Caco-2 (cell line): Measurements from ENCODE around the gene ANGPTL3. TPM values are rescaled to one million over a fixed set of nuclear protein-coding genes. Genes with fewer than 3 reads are reported as not detected.
"Not testable (repeated sequence)": the region's sequence is repeated elsewhere in the genome, so short reads cannot be mapped to it uniquely, and the experiment has no call there.

Source experiments
- Bru-seq: library from RNA; stranded (reverse); fragments of 400-500 nt; gene quantifications from one replicate; lab custom pipeline; 2021; lab: Mats Ljungman, UMichigan
- BruChase-seq, 2 experiments: library from RNA; stranded (reverse); fragments of 400-500 nt; gene quantifications; one replicate each; lab custom pipeline; 2021; lab: Mats Ljungman, UMichigan
- BruUV-seq: library from RNA; stranded (reverse); fragments of 400-500 nt; replicated peaks from 2 replicates; lab custom pipeline; 2021; lab: Mats Ljungman, UMichigan
- CTCF ChIA-PET: fragments of 300-600 bp; sonication (Branson Sonifier 250); formaldehyde crosslinking; loops from one replicate; lab custom pipeline; 2022; ENCODE audit warnings: antibody characterized with exemption; lab: Charles Lee
- POLR2A ChIA-PET: fragments of 300-600 bp; sonication (Branson Sonifier 250); formaldehyde crosslinking; loops from one replicate; lab custom pipeline; 2022; ENCODE audit warnings: antibody characterized with exemption; lab: Charles Lee
- DNase-seq, 2 experiments: peaks; one replicate each; pipeline versions ENCODE4 v3.0.0 to v3.0.0-alpha.2; 2020 to 2022
- H3K27me3 ChIP-seq: replicated peaks from 2 replicates; pipeline ENCODE4 v1.6.0; 2011; ENCODE audit warnings: low read length; ENCODE audit not compliant: control insufficient read depth, insufficient read depth
- H3K36me3 ChIP-seq: 2 replicates; pipeline ENCODE4 v1.5.1; 2011; ENCODE audit warnings: low read length; ENCODE audit not compliant: control insufficient read depth, insufficient read depth
- H3K4me1 ChIP-seq: fragments of 250-450 bp; sonication (Bioruptor Pico); 2 replicates; pipeline ENCODE4 v1.5.1; 2020; ENCODE audit warnings: mild to moderate bottlenecking
- H3K4me3 ChIP-seq: 2 replicates; pipeline ENCODE4 v1.5.1; 2011; ENCODE audit warnings: low read depth, mild to moderate bottlenecking, control low read depth, low read length
- H3K9me3 ChIP-seq: fragments of 250-450 bp; sonication (Bioruptor Pico); 2 replicates; pipeline ENCODE4 v1.5.1; 2020; ENCODE audit warnings: mild to moderate bottlenecking, moderate library complexity
- H3K27ac Mint-ChIP-seq: one replicate; pipeline ENCODE4 v1.8.0; 2022; ENCODE audit warnings: mixed read lengths; ENCODE audit not compliant: unreplicated experiment
- H3K27me3 Mint-ChIP-seq: one replicate; pipeline ENCODE4 v1.8.0; 2022; ENCODE audit warnings: mixed read lengths; ENCODE audit not compliant: insufficient read depth, unreplicated experiment
- H3K36me3 Mint-ChIP-seq: one replicate; pipeline ENCODE4 v1.8.0; 2022; ENCODE audit warnings: mild to moderate bottlenecking, mixed read lengths; ENCODE audit not compliant: insufficient read depth, unreplicated experiment
- H3K4me1 Mint-ChIP-seq: one replicate; pipeline ENCODE4 v1.8.0; 2022; ENCODE audit warnings: low read depth, mixed read lengths; ENCODE audit not compliant: unreplicated experiment
- H3K4me3 Mint-ChIP-seq: one replicate; pipeline ENCODE4 v1.8.0; 2022; ENCODE audit warnings: mild to moderate bottlenecking, moderate library complexity, mixed read lengths; ENCODE audit not compliant: unreplicated experiment
- H3K9me3 Mint-ChIP-seq: one replicate; pipeline ENCODE4 v1.8.0; 2022; ENCODE audit warnings: mixed read lengths; ENCODE audit not compliant: unreplicated experiment
- CTCF ChIP-seq, 2 experiments: fragments of 200-600 bp in 1 of 2; IDR thresholded peaks; 1 replicate in 1 of 2; 2 replicates in 1 of 2; pipeline versions ENCODE4 v1.5.1 to v1.8.0; 2011 to 2022; ENCODE audit warnings: antibody characterized with exemption in 1 of 2, control low read depth in 1 of 2, inconsistent platforms in 1 of 2, low read depth in 1 of 2, low read length in 1 of 2, mild to moderate bottlenecking in 1 of 2, moderate library complexity in 1 of 2; ENCODE audit not compliant: insufficient read depth in 1 of 2, severe bottlenecking in 1 of 2, unreplicated experiment in 1 of 2
- intact Hi-C: fragments of 100-400 bp; cut with micrococcal nuclease; formaldehyde crosslinking; loops from one replicate; pipeline ENCODE4 v1.10.0; 2022; ENCODE audit not compliant: unreplicated experiment
- long read RNA-seq: library from polyadenylated mRNA; stranded (forward); transcript quantifications from one replicate; pipeline ENCODE4 v2.0.0, GENCODE V29; 2022
- total RNA-seq: library from RNA; stranded (reverse); gene quantifications from 2 replicates; pipeline ENCODE4 v1.2.3, GENCODE V29; 2022

Gene ANGPTL3
- total RNA-seq = 0.77 and 0.86 TPM in 2 replicates
- Bru-seq, nascent RNA = percentile 15 among the genes with signal in this experiment
- BruChase-seq, experiment 1, labeled RNA remaining after a 2-hour chase = percentile 28 among the genes with signal in this experiment
- percentile 23 among the genes with signal in this experiment for BruChase-seq, experiment 2, labeled RNA remaining after a 6-hour chase
- long read RNA-seq, partial matches to known transcripts = 1 of 2 reads
- long read RNA-seq, other reads (novel, unspliced or antisense) = 0 of 2 reads

GRCh38 chr1:62597281-62597680 lies at the start of gene ANGPTL3:
Gene ANGPTL3, plus strand, starts transcription at chr1:62597520. Its CDS starts 47 bp downstream, at chr1:62597567.
- Histone ChIP-seq H3K4me1 (peaks cover 23% of the 10 kb centered on the region), H3K4me3 (no peak within 1 kb of the TSS), H3K36me3 (no peaks in the 10 kb centered on the region), H3K9me3 (no peaks in the 10 kb centered on the region), H3K27me3 (no peaks in the 10 kb centered on the region)
- no peaks in the 10 kb centered on the region for H3K4me1 Mint-ChIP-seq
- no peaks in the 10 kb centered on the region for H3K36me3 Mint-ChIP-seq
- H3K27me3 Mint-ChIP-seq = no peaks in the 10 kb centered on the region
- DNase-seq = no peak
- ChIA-PET POLR2A (interaction anchor here (0.6 kb wide), 1 partner anchor 139 kb away, joined by 5 read pairs; no protein-coding TSS in a partner anchor), CTCF (no interaction called here)
- TF ChIP-seq CTCF (IDR thresholded peaks at IDR 0.05; ENCODE audit: insufficient read depth in 1 of 2, low read depth in 1 of 2, low read length in 1 of 2, severe bottlenecking in 1 of 2, unreplicated experiment in 1 of 2) = no peak
- H3K9me3 Mint-ChIP-seq = no peaks in the 10 kb centered on the region
- no peak within 1 kb of the TSS for H3K4me3 Mint-ChIP-seq
- intact Hi-C loops = no loop called here
- H3K27ac Mint-ChIP-seq = no peak within 1 kb of the TSS
- BruUV-seq = no TSS peak

GRCh38 chr1:62561306-62561705 lies 36.0 kb upstream of the ANGPTL3 start:
- BruUV-seq = no TSS peak
- Histone ChIP-seq H3K27me3 (no peaks in the 10 kb centered on the region), H3K4me1 (no peaks in the 10 kb centered on the region), H3K36me3 (no peaks in the 10 kb centered on the region), H3K9me3 (no peaks in the 10 kb centered on the region), H3K4me3 (no peak overlapping the region)
- DNase-seq = no peak
- Mint-ChIP-seq H3K4me1 (peaks cover 13% of the 10 kb centered on the region), H3K27ac (no peak overlapping the region), H3K27me3 (no peaks in the 10 kb centered on the region), H3K36me3 (peaks cover 11% of the 10 kb centered on the region), H3K4me3 (no peak overlapping the region), H3K9me3 (no peaks in the 10 kb centered on the region)
- TF ChIP-seq CTCF (IDR thresholded peaks at IDR 0.05; ENCODE audit: insufficient read depth in 1 of 2, low read depth in 1 of 2, low read length in 1 of 2, severe bottlenecking in 1 of 2, unreplicated experiment in 1 of 2) = no peak
- CTCF ChIA-PET = no interaction called here
- intact Hi-C loops = no loop called here
- POLR2A ChIA-PET = no interaction called here

GRCh38 chr1:62567182-62567581 lies 30.1 kb upstream of the ANGPTL3 start:
- H3K27me3 Mint-ChIP-seq, H3K36me3 ChIP-seq, intact Hi-C loops, H3K27ac Mint-ChIP-seq, H3K4me3 Mint-ChIP-seq, CTCF ChIA-PET, DNase-seq, H3K4me3 ChIP-seq, H3K4me1 ChIP-seq, BruUV-seq, H3K27me3 ChIP-seq, H3K9me3 ChIP-seq, POLR2A ChIA-PET: not testable (repeated sequence)
- Mint-ChIP-seq H3K36me3 (peaks cover 14% of the 10 kb centered on the region), H3K9me3 (peaks cover 11% of the 10 kb centered on the region), H3K4me1 (peaks cover 13% of the 10 kb centered on the region)

- not testable (repeated sequence) for H3K4me3 ChIP-seq
These were observed 29.4 kb upstream of the ANGPTL3 start for GRCh38 chr1:62567926-62568325.

DNA sequence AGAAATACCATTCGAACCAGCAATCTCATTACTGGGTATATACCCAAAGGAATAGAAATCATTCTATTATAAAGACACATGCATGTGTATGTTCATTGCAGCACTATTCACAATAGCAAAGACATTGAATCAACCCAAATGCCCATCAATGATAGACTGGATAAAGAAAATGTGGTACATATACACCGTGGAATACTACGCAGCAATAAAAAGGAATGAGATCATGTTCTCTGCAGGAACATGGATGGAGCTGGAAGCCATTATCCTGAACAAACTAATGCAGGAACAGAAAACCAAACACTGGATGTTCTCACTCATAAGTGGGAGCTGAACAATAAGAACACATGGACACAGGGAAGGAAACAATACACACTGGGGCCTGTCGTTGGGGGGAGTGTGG lies 25.8 kb upstream of the ANGPTL3 start:
- H3K4me1 Mint-ChIP-seq, BruUV-seq, H3K27me3 ChIP-seq, H3K27ac Mint-ChIP-seq, DNase-seq, H3K36me3 ChIP-seq, POLR2A ChIA-PET, H3K27me3 Mint-ChIP-seq, H3K4me3 ChIP-seq, CTCF ChIA-PET, H3K4me3 Mint-ChIP-seq, H3K9me3 ChIP-seq, H3K4me1 ChIP-seq, intact Hi-C loops: not testable (repeated sequence)
- Mint-ChIP-seq H3K36me3 (peaks cover 20% of the 10 kb centered on the region), H3K9me3 (peaks cover 11% of the 10 kb centered on the region)

More at GRCh38 chr1:62567926-62568325, 29.4 kb upstream of the ANGPTL3 start:
- H3K27me3 ChIP-seq, BruUV-seq, H3K27ac Mint-ChIP-seq, CTCF ChIA-PET, H3K9me3 ChIP-seq, POLR2A ChIA-PET, H3K36me3 ChIP-seq, H3K27me3 Mint-ChIP-seq, intact Hi-C loops, H3K4me1 ChIP-seq, DNase-seq, H3K4me3 Mint-ChIP-seq: not testable (repeated sequence)
- peaks cover 14% of the 10 kb centered on the region for H3K36me3 Mint-ChIP-seq
- H3K4me1 Mint-ChIP-seq = peaks cover 13% of the 10 kb centered on the region
- H3K9me3 Mint-ChIP-seq = peaks cover 11% of the 10 kb centered on the region
